SK-N-SH treated with all-trans-retinoic acid at 6 μM for 48 hours (cell line): ENCODE data around the gene S100PBP.

Source experiments
- ARNTL ChIP-seq: fragments of 450-650 bp; formaldehyde crosslinking; IDR thresholded peaks from 2 replicates; pipeline ENCODE4 v1.5.0; 2020; ENCODE audit warnings: low read depth, mild to moderate bottlenecking, moderate library complexity, borderline replicate concordance
- CSRNP3 ChIP-seq: fragments of 250-450 bp; sonication (Bioruptor Pico); IDR thresholded peaks from 2 replicates; pipeline ENCODE4 v1.5.1; 2021; ENCODE audit warnings: mild to moderate bottlenecking, moderate library complexity
- GLIS3 ChIP-seq: fragments of 250-450 bp; sonication (Bioruptor Pico); IDR thresholded peaks from 2 replicates; pipeline ENCODE4 v1.5.0; 2020; ENCODE audit warnings: mild to moderate bottlenecking, moderate library complexity
- OSR1 ChIP-seq: fragments of 250-450 bp; sonication (Bioruptor Pico); IDR thresholded peaks from 2 replicates; pipeline ENCODE4 v1.8.0; 2022; ENCODE audit warnings: moderate library complexity, mild to moderate bottlenecking, inconsistent platforms
- RARB ChIP-seq: fragments of 250-450 bp; sonication (Bioruptor Pico); IDR thresholded peaks from 2 replicates; pipeline ENCODE4 v1.8.0; 2021; ENCODE audit warnings: mild to moderate bottlenecking, moderate library complexity
- TOX ChIP-seq: fragments of 250-450 bp; sonication (Bioruptor Pico); IDR thresholded peaks from 2 replicates; pipeline ENCODE4 v1.8.0; 2021; ENCODE audit warnings: mild to moderate bottlenecking, moderate library complexity, borderline replicate concordance
- ZFP3 ChIP-seq: fragments of 250-450 bp; sonication (Bioruptor Pico); IDR thresholded peaks from 2 replicates; pipeline ENCODE4 v1.5.0; 2020; ENCODE audit warnings: mild to moderate bottlenecking, moderate library complexity
- ZFP30 ChIP-seq: fragments of 450-650 bp; formaldehyde crosslinking; IDR thresholded peaks from 2 replicates; pipeline ENCODE4 v1.5.0; 2022; ENCODE audit warnings: mild to moderate bottlenecking, moderate library complexity
- ZNF70 ChIP-seq: fragments of 450-650 bp; formaldehyde crosslinking; IDR thresholded peaks from 2 replicates; pipeline ENCODE4 v1.5.0; 2020; ENCODE audit warnings: mild to moderate bottlenecking, moderate library complexity
- TF ChIP-seq, protein P1 (sequence below): fragments of 250-450 bp; sonication (Bioruptor Pico); IDR thresholded peaks from 2 replicates; pipeline ENCODE4 v1.5.1; 2020; ENCODE audit warnings: low read depth, mild to moderate bottlenecking, moderate library complexity
- TF ChIP-seq, protein P2 (sequence below): fragments of 250-450 bp; sonication (Bioruptor Pico); IDR thresholded peaks from 2 replicates; pipeline ENCODE4 v1.8.0; 2020; ENCODE audit warnings: mild to moderate bottlenecking, moderate library complexity, borderline replicate concordance
- TF ChIP-seq, protein P3 (sequence below): fragments of 250-450 bp; sonication (Bioruptor Pico); IDR thresholded peaks from 2 replicates; pipeline ENCODE4 v1.5.0; 2020; ENCODE audit warnings: mild to moderate bottlenecking, moderate library complexity

- TF ChIP-seq ZFP3 (CRISPR knock-in tag) (no peak), ARNTL (CRISPR knock-in tag) (no peak), ZNF70 (no peak), ZFP30 (CRISPR knock-in tag) (no peak), CSRNP3 (CRISPR knock-in tag) (no peak), TOX (CRISPR knock-in tag) (no peak), OSR1 (no peak), RARB (CRISPR knock-in tag) (no peak), GLIS3 (CRISPR knock-in tag) (no peak)
- TF ChIP-seq, protein P1, sequence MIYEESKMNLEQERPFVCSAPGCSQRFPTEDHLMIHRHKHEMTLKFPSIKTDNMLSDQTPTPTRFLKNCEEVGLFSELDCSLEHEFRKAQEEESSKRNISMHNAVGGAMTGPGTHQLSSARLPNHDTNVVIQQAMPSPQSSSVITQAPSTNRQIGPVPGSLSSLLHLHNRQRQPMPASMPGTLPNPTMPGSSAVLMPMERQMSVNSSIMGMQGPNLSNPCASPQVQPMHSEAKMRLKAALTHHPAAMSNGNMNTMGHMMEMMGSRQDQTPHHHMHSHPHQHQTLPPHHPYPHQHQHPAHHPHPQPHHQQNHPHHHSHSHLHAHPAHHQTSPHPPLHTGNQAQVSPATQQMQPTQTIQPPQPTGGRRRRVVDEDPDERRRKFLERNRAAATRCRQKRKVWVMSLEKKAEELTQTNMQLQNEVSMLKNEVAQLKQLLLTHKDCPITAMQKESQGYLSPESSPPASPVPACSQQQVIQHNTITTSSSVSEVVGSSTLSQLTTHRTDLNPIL (CRISPR knock-in tag), result no peak
- TF ChIP-seq, protein P2, sequence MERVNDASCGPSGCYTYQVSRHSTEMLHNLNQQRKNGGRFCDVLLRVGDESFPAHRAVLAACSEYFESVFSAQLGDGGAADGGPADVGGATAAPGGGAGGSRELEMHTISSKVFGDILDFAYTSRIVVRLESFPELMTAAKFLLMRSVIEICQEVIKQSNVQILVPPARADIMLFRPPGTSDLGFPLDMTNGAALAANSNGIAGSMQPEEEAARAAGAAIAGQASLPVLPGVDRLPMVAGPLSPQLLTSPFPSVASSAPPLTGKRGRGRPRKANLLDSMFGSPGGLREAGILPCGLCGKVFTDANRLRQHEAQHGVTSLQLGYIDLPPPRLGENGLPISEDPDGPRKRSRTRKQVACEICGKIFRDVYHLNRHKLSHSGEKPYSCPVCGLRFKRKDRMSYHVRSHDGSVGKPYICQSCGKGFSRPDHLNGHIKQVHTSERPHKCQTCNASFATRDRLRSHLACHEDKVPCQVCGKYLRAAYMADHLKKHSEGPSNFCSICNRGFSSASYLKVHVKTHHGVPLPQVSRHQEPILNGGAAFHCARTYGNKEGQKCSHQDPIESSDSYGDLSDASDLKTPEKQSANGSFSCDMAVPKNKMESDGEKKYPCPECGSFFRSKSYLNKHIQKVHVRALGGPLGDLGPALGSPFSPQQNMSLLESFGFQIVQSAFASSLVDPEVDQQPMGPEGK, result no peak
- TF ChIP-seq, protein P3, sequence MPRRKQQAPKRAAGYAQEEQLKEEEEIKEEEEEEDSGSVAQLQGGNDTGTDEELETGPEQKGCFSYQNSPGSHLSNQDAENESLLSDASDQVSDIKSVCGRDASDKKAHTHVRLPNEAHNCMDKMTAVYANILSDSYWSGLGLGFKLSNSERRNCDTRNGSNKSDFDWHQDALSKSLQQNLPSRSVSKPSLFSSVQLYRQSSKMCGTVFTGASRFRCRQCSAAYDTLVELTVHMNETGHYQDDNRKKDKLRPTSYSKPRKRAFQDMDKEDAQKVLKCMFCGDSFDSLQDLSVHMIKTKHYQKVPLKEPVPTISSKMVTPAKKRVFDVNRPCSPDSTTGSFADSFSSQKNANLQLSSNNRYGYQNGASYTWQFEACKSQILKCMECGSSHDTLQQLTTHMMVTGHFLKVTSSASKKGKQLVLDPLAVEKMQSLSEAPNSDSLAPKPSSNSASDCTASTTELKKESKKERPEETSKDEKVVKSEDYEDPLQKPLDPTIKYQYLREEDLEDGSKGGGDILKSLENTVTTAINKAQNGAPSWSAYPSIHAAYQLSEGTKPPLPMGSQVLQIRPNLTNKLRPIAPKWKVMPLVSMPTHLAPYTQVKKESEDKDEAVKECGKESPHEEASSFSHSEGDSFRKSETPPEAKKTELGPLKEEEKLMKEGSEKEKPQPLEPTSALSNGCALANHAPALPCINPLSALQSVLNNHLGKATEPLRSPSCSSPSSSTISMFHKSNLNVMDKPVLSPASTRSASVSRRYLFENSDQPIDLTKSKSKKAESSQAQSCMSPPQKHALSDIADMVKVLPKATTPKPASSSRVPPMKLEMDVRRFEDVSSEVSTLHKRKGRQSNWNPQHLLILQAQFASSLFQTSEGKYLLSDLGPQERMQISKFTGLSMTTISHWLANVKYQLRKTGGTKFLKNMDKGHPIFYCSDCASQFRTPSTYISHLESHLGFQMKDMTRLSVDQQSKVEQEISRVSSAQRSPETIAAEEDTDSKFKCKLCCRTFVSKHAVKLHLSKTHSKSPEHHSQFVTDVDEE, result no peak
Measured at GRCh38 chr1:32906654-32907053, 89.2 kb downstream of the S100PBP start.
